ENCODE results near the gene GPR161.
"Not testable (repeated sequence)": the region's sequence is repeated elsewhere in the genome, so short reads cannot be mapped to it uniquely, and the experiment has no call there.

Gene GPR161

DNA sequence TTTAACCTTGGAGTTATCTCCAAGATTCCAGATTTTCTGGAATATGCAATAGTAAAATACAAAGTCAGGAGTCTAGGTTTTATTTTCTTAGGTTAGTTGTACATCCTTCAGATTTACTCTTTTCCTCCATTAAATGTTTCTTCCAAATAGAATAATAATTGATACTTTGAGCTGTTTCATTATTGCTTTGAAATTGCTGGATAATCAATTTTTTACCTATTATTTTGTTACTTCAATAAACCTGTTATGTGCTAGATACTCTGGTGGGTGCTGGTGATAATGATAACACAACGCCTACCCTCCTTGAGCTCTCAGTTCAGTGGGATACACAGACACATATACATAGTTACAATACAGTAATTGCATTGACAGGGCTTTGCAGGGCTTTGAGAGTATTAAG, 79.4 kb downstream of the GPR161 start:
- no peak overlapping the region for H3K4me3 ChIP-seq (ENCODE audit: low read depth, low read length)
- no peak overlapping the region for H3K27ac ChIP-seq (ENCODE audit: low read depth, low read length)
- no peaks in the 10 kb centered on the region for H3K27me3 ChIP-seq (ENCODE audit: control insufficient read depth, insufficient read depth, low read length)
- no peaks in the 10 kb centered on the region for H3K36me3 ChIP-seq (ENCODE audit: control insufficient read depth, insufficient read depth, low read length)
- no peaks in the 10 kb centered on the region for H3K4me1 ChIP-seq (ENCODE audit: control insufficient read depth, insufficient read depth, low read length)
- no peaks in the 10 kb centered on the region for H3K9me3 ChIP-seq (ENCODE audit: control insufficient read depth, insufficient read depth, low read depth, low read length)
- H3K9ac ChIP-seq (ENCODE audit: low read length), result no peak overlapping the region

DNA sequence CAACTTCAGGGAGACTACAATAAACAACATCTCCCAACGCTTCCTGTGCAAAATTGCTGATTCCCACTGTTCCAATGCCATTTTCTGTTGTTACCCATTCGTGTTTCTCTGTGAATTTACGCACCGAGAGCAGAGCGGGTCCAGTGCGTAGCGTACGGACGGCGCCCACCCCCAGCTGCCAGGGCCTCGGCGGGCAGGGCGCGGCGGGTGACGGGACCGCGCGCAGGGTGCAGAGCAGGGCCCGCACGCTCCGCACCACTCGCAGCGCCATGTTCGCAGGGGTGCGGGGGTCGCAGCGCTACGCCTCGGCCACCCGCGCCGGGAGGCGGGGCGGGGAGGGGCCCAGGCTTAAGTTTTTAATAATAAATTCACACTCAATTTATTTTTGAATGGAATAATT, 80.6 kb downstream of the GPR161 start:
- not testable (repeated sequence) for H3K36me3 ChIP-seq (ENCODE audit: control insufficient read depth, insufficient read depth, low read length); H3K9ac ChIP-seq (ENCODE audit: low read length); H3K27ac ChIP-seq (ENCODE audit: low read depth, low read length); H3K4me3 ChIP-seq (ENCODE audit: low read depth, low read length); H3K9me3 ChIP-seq (ENCODE audit: control insufficient read depth, insufficient read depth, low read depth, low read length); H3K27me3 ChIP-seq (ENCODE audit: control insufficient read depth, insufficient read depth, low read length); H3K4me1 ChIP-seq (ENCODE audit: control insufficient read depth, insufficient read depth, low read length)

DNA sequence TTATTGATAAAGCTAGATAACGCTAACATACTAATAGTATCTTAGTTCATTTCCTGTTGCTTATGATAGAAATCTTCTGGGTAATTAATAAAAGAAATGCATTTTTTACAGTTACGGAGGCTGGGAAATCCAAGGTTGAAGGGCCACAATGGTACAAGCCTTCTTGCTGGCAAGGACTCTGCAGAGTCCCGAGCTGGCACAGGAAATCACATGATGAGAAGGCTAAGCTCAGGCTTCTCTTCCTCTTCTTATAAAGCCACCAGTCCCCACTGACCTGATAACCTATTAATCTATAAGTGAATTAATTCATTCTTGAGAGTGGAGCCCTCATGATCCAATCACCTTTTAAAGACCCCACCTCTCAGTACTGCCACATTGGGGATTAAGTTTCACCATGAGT, 82.6 kb downstream of the GPR161 start:
- H3K4me3 ChIP-seq (ENCODE audit: low read depth, low read length), result no peak overlapping the region
- H3K9ac ChIP-seq (ENCODE audit: low read length), result no peak overlapping the region
- H3K27ac ChIP-seq (ENCODE audit: low read depth, low read length), result no peak overlapping the region
- no peaks in the 10 kb centered on the region for H3K4me1 ChIP-seq (ENCODE audit: control insufficient read depth, insufficient read depth, low read length)
- no peaks in the 10 kb centered on the region for H3K36me3 ChIP-seq (ENCODE audit: control insufficient read depth, insufficient read depth, low read length)
- no peaks in the 10 kb centered on the region for H3K9me3 ChIP-seq (ENCODE audit: control insufficient read depth, insufficient read depth, low read depth, low read length)
- no peaks in the 10 kb centered on the region for H3K27me3 ChIP-seq (ENCODE audit: control insufficient read depth, insufficient read depth, low read length)

DNA sequence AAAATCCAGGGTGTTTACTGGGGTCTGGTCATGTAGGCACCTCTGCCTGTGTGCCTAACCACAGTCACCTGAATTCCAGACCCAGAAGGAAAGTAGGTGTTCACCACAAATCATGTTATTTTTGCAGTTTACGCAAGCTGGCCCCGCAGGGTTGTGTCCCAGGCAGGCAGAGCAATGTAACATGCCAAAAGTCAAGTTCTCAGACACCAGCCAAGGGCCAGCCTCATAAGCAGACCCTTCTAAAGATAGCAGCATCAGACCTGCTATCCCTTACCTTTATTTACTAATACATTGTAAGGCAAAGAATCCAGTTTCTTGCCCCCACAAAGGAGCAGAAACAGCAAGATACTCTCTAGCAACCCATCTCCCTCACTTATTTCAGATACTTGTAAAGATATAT, 83.0 kb downstream of the GPR161 start:
- no peak overlapping the region for H3K27ac ChIP-seq (ENCODE audit: low read depth, low read length)
- H3K4me3 ChIP-seq (ENCODE audit: low read depth, low read length), result no peak overlapping the region
- H3K27me3 ChIP-seq (ENCODE audit: control insufficient read depth, insufficient read depth, low read length), result no peaks in the 10 kb centered on the region
- H3K4me1 ChIP-seq (ENCODE audit: control insufficient read depth, insufficient read depth, low read length), result no peaks in the 10 kb centered on the region
- H3K36me3 ChIP-seq (ENCODE audit: control insufficient read depth, insufficient read depth, low read length), result no peaks in the 10 kb centered on the region
- H3K9ac ChIP-seq (ENCODE audit: low read length), result no peak overlapping the region
- H3K9me3 ChIP-seq (ENCODE audit: control insufficient read depth, insufficient read depth, low read depth, low read length), result no peaks in the 10 kb centered on the region

DNA sequence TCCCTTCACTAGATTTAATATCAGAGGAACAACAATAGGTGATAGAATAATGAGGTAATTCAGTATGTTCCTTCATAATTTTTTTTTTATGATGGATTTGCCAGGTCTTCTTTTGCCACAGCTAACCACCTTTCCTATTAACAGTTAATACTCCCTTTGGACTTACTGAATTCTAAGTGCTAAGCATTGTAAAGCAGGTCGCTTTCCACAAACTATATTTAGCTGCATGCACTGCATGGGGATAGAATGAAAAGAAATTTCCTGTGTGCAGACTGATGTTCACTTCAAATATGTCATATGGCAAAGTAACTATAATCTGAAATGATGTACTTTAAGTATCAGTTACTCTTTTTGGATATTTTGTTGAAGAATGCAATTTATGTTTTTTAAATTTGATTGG, 85.8 kb downstream of the GPR161 start:
- Histone ChIP-seq H3K4me1 (ENCODE audit: control insufficient read depth, insufficient read depth, low read length) (no peaks in the 10 kb centered on the region), H3K4me3 (ENCODE audit: low read depth, low read length) (no peak overlapping the region), H3K36me3 (ENCODE audit: control insufficient read depth, insufficient read depth, low read length) (0 out of 2 replicates have a peak, but pooled peaks cover 5% of the 10 kb centered on the region), H3K27ac (ENCODE audit: low read depth, low read length) (no peak overlapping the region), H3K9ac (ENCODE audit: low read length) (no peak overlapping the region), H3K9me3 (ENCODE audit: control insufficient read depth, insufficient read depth, low read depth, low read length) (no peaks in the 10 kb centered on the region), H3K27me3 (ENCODE audit: control insufficient read depth, insufficient read depth, low read length) (no peaks in the 10 kb centered on the region)

DNA sequence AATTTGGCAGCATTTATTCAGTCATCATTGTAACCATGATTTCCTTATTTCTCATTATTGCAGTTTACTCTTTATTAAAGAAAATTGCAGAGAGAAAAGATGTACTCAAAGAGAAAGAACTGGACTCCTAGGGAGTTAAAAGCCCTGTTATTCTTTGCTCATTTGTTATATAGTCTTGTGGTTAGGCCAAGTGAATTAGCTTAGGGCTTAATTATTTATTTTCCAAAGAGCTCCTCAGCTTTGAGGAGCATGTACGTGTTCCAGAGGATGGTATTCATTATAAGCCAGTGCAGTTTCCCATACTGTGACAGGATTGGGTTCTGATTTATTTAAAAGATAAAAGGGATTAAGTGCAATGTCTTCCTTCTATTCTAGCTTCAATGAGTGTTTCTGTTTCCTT, 86.4 kb downstream of the GPR161 start:
- Histone ChIP-seq H3K9me3 (ENCODE audit: control insufficient read depth, insufficient read depth, low read depth, low read length) (no peaks in the 10 kb centered on the region), H3K9ac (ENCODE audit: low read length) (no peak overlapping the region), H3K4me1 (ENCODE audit: control insufficient read depth, insufficient read depth, low read length) (no peaks in the 10 kb centered on the region), H3K4me3 (ENCODE audit: low read depth, low read length) (no peak overlapping the region), H3K36me3 (ENCODE audit: control insufficient read depth, insufficient read depth, low read length) (peaks cover 11% of the 10 kb centered on the region), H3K27me3 (ENCODE audit: control insufficient read depth, insufficient read depth, low read length) (no peaks in the 10 kb centered on the region), H3K27ac (ENCODE audit: low read depth, low read length) (no peak overlapping the region)

DNA sequence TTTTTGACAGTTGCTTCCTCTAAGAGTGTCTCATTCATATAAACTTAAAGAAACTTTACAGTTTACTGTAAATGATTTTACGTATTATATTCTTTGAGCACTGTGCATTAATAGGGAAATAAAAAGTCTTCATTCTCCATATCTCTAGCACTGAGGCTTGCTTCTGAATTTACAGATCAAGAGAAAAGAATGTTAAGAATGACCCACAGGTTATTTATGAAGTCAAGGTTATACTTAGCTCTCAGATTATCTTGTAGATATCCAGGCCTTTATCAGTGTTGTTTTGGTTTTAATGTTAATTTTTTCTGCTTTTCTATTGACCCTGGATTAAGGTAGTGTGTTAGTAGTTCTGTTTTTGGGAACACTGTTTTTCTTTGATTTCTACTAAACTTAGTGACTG, 91.4 kb downstream of the GPR161 start:
- peaks cover 29% of the 10 kb centered on the region for H3K36me3 ChIP-seq (ENCODE audit: control insufficient read depth, insufficient read depth, low read length)
- no peaks in the 10 kb centered on the region for H3K9me3 ChIP-seq (ENCODE audit: control insufficient read depth, insufficient read depth, low read depth, low read length)

DNA sequence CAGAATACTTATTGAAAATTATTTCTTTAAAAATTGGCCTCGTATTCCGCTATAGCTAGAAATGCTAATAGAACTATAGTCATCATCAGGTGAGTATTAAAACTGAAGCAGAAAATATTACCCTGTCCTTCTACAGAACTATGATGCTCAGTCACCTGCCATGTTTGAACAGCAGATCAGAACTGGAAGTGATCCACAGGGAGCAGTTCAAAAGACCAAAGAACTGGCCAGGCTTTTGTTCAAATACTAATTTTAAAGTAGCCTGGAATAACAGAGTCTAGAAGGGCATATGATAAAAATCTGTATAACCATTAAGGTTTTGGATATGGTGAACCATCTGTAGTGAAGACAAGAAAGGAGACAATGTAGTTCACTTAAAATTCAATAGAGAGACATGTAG, 94.4 kb downstream of the GPR161 start:
- no peak overlapping the region for H3K9ac ChIP-seq (ENCODE audit: low read length)
- peaks cover 29% of the 10 kb centered on the region for H3K36me3 ChIP-seq (ENCODE audit: control insufficient read depth, insufficient read depth, low read length)
- H3K9me3 ChIP-seq (ENCODE audit: control insufficient read depth, insufficient read depth, low read depth, low read length), result no peaks in the 10 kb centered on the region
- H3K4me1 ChIP-seq (ENCODE audit: control insufficient read depth, insufficient read depth, low read length), result no peaks in the 10 kb centered on the region
- no peak overlapping the region for H3K27ac ChIP-seq (ENCODE audit: low read depth, low read length)
- H3K4me3 ChIP-seq (ENCODE audit: low read depth, low read length), result no peak overlapping the region
- no peaks in the 10 kb centered on the region for H3K27me3 ChIP-seq (ENCODE audit: control insufficient read depth, insufficient read depth, low read length)

More for the DNA sequence above, 91.4 kb downstream of the GPR161 start:
- no peak overlapping the region for H3K27ac ChIP-seq (ENCODE audit: low read depth, low read length)
- no peak overlapping the region for H3K4me3 ChIP-seq (ENCODE audit: low read depth, low read length)
- H3K4me1 ChIP-seq (ENCODE audit: control insufficient read depth, insufficient read depth, low read length), result no peaks in the 10 kb centered on the region
- no peak overlapping the region for H3K9ac ChIP-seq (ENCODE audit: low read length)
- no peaks in the 10 kb centered on the region for H3K27me3 ChIP-seq (ENCODE audit: control insufficient read depth, insufficient read depth, low read length)

DNA sequence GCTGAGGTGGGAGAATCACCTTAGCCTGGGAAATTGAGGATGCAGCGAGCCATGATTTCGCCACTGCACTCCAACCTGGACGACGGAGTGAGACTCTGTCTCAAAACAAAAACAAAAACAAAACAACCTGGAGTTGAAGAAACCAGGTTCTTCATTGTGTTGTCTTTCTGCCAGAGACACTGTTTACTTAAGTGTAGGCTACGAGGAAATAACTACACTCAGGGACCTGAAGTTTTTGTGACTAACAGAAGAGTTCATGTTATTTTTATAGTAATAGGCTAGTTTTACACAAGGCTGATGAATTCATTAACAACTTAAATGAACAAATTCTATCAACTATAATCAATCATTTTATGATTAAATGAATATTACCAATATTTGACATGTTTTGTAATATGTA, 101.4 kb downstream of the GPR161 start:
- Histone ChIP-seq H3K4me3 (ENCODE audit: low read depth, low read length) (no peak overlapping the region), H3K9ac (ENCODE audit: low read length) (no peak overlapping the region), H3K36me3 (ENCODE audit: control insufficient read depth, insufficient read depth, low read length) (no peaks in the 10 kb centered on the region), H3K4me1 (ENCODE audit: control insufficient read depth, insufficient read depth, low read length) (no peaks in the 10 kb centered on the region), H3K27me3 (ENCODE audit: control insufficient read depth, insufficient read depth, low read length) (no peaks in the 10 kb centered on the region), H3K27ac (ENCODE audit: low read depth, low read length) (no peak overlapping the region), H3K9me3 (ENCODE audit: control insufficient read depth, insufficient read depth, low read depth, low read length) (no peaks in the 10 kb centered on the region)

DNA sequence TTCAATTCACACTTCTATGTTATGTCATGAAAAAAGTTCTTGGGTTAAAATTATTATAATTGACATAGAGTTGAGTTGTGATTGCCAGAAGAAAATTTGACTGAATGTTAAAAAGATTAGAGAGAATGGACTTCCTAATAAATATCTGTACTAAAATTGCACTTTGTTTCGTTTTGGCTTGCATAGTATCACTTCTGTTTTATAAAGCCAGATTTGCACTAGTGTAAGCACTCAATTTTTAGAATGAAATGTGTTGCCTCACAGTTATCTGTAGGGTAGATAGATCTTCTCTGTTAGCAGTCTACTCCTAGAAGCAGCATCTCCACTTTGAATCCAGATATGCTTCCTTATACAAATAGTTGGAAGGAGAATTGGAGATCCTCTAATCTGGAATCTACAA, 104.7 kb downstream of the GPR161 start:
- no peak overlapping the region for H3K4me3 ChIP-seq (ENCODE audit: low read depth, low read length)

DNA sequence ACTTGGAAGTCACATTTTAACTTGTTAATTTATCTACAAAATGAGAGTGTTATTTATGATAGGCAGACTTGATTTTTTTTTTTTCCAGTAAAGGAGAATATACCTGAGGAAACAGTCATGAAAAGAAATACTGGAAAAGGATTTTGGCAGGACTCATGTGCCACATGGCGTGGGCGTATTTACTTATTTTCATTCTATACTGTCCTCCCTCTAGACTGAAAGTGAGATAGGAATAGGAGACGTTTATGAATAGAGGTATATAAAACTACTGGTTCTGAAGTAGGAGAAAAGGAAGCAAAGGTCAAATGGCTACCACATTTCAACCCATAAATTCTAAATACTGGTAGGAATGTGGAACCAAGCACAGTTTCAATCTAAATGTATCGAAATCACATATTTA, 105.1 kb downstream of the GPR161 start:
- no peak overlapping the region for H3K27ac ChIP-seq (ENCODE audit: low read depth, low read length)
- H3K9ac ChIP-seq (ENCODE audit: low read length), result no peak overlapping the region
- no peaks in the 10 kb centered on the region for H3K27me3 ChIP-seq (ENCODE audit: control insufficient read depth, insufficient read depth, low read length)
- peaks cover 4% of the 10 kb centered on the region; the same call in 1 of the 2 replicates for H3K36me3 ChIP-seq (ENCODE audit: control insufficient read depth, insufficient read depth, low read length)
- no peaks in the 10 kb centered on the region for H3K4me1 ChIP-seq (ENCODE audit: control insufficient read depth, insufficient read depth, low read length)
- H3K4me3 ChIP-seq (ENCODE audit: low read depth, low read length), result no peak overlapping the region
- H3K9me3 ChIP-seq (ENCODE audit: control insufficient read depth, insufficient read depth, low read depth, low read length), result no peaks in the 10 kb centered on the region

More for the DNA sequence above, 104.7 kb downstream of the GPR161 start:
- Histone ChIP-seq H3K36me3 (ENCODE audit: control insufficient read depth, insufficient read depth, low read length) (peaks cover under 1% of the 10 kb centered on the region; the same call in 1 of the 2 replicates), H3K9me3 (ENCODE audit: control insufficient read depth, insufficient read depth, low read depth, low read length) (no peaks in the 10 kb centered on the region), H3K27ac (ENCODE audit: low read depth, low read length) (no peak overlapping the region), H3K27me3 (ENCODE audit: control insufficient read depth, insufficient read depth, low read length) (no peaks in the 10 kb centered on the region), H3K9ac (ENCODE audit: low read length) (no peak overlapping the region), H3K4me1 (ENCODE audit: control insufficient read depth, insufficient read depth, low read length) (no peaks in the 10 kb centered on the region)

DNA sequence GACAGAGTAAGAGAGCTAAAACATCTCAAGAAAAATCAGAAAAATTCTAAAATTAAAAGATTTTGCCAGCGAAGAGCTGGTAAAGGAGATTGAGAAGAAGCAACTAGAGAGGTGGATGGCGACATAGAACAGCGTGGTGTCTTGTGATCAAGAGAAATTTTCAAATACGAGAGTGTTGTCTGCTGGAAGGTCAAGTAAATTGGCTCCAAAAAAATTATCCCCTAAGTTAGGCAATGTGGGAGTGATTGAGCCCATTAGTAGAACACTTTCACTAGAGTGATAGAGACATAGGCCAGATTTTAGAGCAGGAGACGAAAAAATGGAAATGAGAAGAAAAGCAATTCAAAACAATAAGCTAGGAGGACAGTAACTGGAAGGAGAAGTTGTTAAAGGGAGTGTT, 105.5 kb downstream of the GPR161 start:
- peaks cover 4% of the 10 kb centered on the region; the same call in 1 of the 2 replicates for H3K36me3 ChIP-seq (ENCODE audit: control insufficient read depth, insufficient read depth, low read length)
- no peaks in the 10 kb centered on the region for H3K4me1 ChIP-seq (ENCODE audit: control insufficient read depth, insufficient read depth, low read length)
- no peaks in the 10 kb centered on the region for H3K9me3 ChIP-seq (ENCODE audit: control insufficient read depth, insufficient read depth, low read depth, low read length)
- H3K9ac ChIP-seq (ENCODE audit: low read length), result no peak overlapping the region
- no peaks in the 10 kb centered on the region for H3K27me3 ChIP-seq (ENCODE audit: control insufficient read depth, insufficient read depth, low read length)
- H3K27ac ChIP-seq (ENCODE audit: low read depth, low read length), result no peak overlapping the region
- no peak overlapping the region for H3K4me3 ChIP-seq (ENCODE audit: low read depth, low read length)
